ENCODE results near the gene PTPRJ.

DNA sequence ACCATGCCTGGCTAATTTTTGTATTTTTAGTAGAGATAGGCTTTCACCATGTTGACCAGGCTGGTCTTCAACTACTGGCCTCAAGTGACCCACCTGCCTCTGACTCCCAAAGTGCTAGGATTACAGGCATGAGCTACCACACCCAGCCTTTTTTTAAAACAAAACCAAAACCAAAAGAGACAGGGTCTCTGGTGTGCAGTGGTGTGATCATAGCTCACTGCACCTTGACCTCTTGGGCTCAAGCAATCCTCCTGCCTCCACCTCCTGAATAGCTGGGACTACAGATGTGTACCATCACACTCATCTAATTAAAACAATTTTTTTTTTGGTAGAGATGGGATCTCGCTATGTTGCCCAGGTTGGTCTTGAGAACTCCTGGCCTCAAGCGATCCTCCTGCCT is 77.7 kb downstream of the PTPRJ start:
- TF ChIP-seq CTCF (IDR thresholded peaks at IDR 0.05; ENCODE audit: low read depth, low read length, missing input control) (no peak), RAD21 (IDR thresholded peaks at IDR 0.05) (no peak), GABPA (IDR thresholded peaks at IDR 0.05 in 1 of 2, conservative IDR thresholded peaks at IDR 0.05 in 1 of 2) (no peak), YY1 (IDR thresholded peaks at IDR 0.05) (no peak), MAX (IDR thresholded peaks at IDR 0.05) (no peak), FOXA2 (IDR thresholded peaks at IDR 0.05) (no peak), ZBTB33 (IDR thresholded peaks at IDR 0.05) (no peak), FOXA1 (IDR thresholded peaks at IDR 0.05) (no peak), ATF3 (IDR thresholded peaks at IDR 0.05) (no peak), SP1 (IDR thresholded peaks at IDR 0.05) (no peak)
- TF ChIP-seq, protein P1, sequence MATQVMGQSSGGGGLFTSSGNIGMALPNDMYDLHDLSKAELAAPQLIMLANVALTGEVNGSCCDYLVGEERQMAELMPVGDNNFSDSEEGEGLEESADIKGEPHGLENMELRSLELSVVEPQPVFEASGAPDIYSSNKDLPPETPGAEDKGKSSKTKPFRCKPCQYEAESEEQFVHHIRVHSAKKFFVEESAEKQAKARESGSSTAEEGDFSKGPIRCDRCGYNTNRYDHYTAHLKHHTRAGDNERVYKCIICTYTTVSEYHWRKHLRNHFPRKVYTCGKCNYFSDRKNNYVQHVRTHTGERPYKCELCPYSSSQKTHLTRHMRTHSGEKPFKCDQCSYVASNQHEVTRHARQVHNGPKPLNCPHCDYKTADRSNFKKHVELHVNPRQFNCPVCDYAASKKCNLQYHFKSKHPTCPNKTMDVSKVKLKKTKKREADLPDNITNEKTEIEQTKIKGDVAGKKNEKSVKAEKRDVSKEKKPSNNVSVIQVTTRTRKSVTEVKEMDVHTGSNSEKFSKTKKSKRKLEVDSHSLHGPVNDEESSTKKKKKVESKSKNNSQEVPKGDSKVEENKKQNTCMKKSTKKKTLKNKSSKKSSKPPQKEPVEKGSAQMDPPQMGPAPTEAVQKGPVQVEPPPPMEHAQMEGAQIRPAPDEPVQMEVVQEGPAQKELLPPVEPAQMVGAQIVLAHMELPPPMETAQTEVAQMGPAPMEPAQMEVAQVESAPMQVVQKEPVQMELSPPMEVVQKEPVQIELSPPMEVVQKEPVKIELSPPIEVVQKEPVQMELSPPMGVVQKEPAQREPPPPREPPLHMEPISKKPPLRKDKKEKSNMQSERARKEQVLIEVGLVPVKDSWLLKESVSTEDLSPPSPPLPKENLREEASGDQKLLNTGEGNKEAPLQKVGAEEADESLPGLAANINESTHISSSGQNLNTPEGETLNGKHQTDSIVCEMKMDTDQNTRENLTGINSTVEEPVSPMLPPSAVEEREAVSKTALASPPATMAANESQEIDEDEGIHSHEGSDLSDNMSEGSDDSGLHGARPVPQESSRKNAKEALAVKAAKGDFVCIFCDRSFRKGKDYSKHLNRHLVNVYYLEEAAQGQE (IDR thresholded peaks at IDR 0.05) = no peak

Measured in liver (tissue), 3 donors.